ENCODE data around the gene ADCY1.
"Not testable (repeated sequence)": the region's sequence is repeated elsewhere in the genome, so short reads cannot be mapped to it uniquely, and the experiment has no call there.

The ADCY1 gene

GRCh38 chr7:45715471-45716352 lies 141.5 kb downstream of the ADCY1 start:
- DNase-seq = no peak

GRCh38 chr7:45716380-45717203 lies 142.4 kb downstream of the ADCY1 start:
- peak; percentile 82 for DNase-seq

GRCh38 chr7:45717537-45718235 lies 143.5 kb downstream of the ADCY1 start:
- DNase-seq = no peak

- no peak for DNase-seq
Observed at GRCh38 chr7:45718464-45719330, 144.5 kb downstream of the ADCY1 start.

GRCh38 chr7:45720989-45721388 lies 146.8 kb downstream of the ADCY1 start:
- DNase-seq = no peak

- no peak for DNase-seq
Observed at GRCh38 chr7:45721686-45722598, 147.8 kb downstream of the ADCY1 start.

- not testable (repeated sequence) for DNase-seq
Observed at GRCh38 chr7:45725231-45725630, 151.1 kb downstream of the ADCY1 start.

- DNase-seq = no peak
Observed at GRCh38 chr7:45726883-45727282, 152.7 kb downstream of the ADCY1 start.

- DNase-seq = not testable (repeated sequence)
Observed at GRCh38 chr7:45731692-45732443, 157.7 kb downstream of the ADCY1 start.

- not testable (repeated sequence) for DNase-seq
Observed at GRCh38 chr7:45738920-45739319, 164.8 kb downstream of the ADCY1 start.

- not testable (repeated sequence) for DNase-seq
Observed at GRCh38 chr7:45740573-45740972, 166.4 kb downstream of the ADCY1 start.

- not testable (repeated sequence) for DNase-seq
Observed at GRCh38 chr7:45748976-45749375, 174.8 kb downstream of the ADCY1 start.

- not testable (repeated sequence) for DNase-seq
Observed at GRCh38 chr7:45751352-45751751, 177.2 kb downstream of the ADCY1 start.

GRCh38 chr7:45756333-45756732 lies 182.2 kb downstream of the ADCY1 start:
- not testable (repeated sequence) for DNase-seq

GRCh38 chr7:45756757-45757156 lies 182.6 kb downstream of the ADCY1 start:
- not testable (repeated sequence) for DNase-seq

GRCh38 chr7:45759464-45759863 lies 185.3 kb downstream of the ADCY1 start:
- not testable (repeated sequence) for DNase-seq

GRCh38 chr7:45761545-45762205 lies 187.5 kb downstream of the ADCY1 start:
- not testable (repeated sequence) for DNase-seq

- DNase-seq = not testable (repeated sequence)
Observed at GRCh38 chr7:45762225-45762994, 188.2 kb downstream of the ADCY1 start.
